PFSK-1 (cell line): ENCODE data around the gene OR51Q1. TPM values are rescaled to one million over a fixed set of nuclear protein-coding genes. Genes with fewer than 3 reads are reported as not detected.

Experiments
- FOXP2 ChIP-seq: optimal IDR thresholded peaks from 2 replicates; pipeline ENCODE3; 2011; ENCODE audit warnings: borderline replicate concordance, control low read depth, inconsistent platforms; ENCODE audit not compliant: insufficient read depth; ENCODE audit errors: extremely low read length, extremely low read depth
- POLR2AphosphoS5 ChIP-seq: IDR thresholded peaks from 2 replicates; pipeline ENCODE4 v1.6.1; 2012; ENCODE audit warnings: low read depth, mild to moderate bottlenecking, control low read depth, low read length, moderate library complexity
- REST ChIP-seq, 2 experiments: IDR thresholded peaks; 2 replicates each; pipeline versions ENCODE4 v1.6.1 to v1.8.0; 2011 to 2012; ENCODE audit warnings: low read depth in 2 of 2, low read length in 2 of 2, control low read depth in 1 of 2, inconsistent platforms in 1 of 2, mild to moderate bottlenecking in 1 of 2, moderate library complexity in 1 of 2; ENCODE audit not compliant: insufficient read depth in 1 of 2
- SIN3A ChIP-seq: IDR thresholded peaks from 2 replicates; pipeline ENCODE4 v1.6.1; 2012; ENCODE audit warnings: mild to moderate bottlenecking, low read length, moderate library complexity, borderline replicate concordance; ENCODE audit not compliant: insufficient read depth
- TAF1 ChIP-seq: IDR thresholded peaks from 2 replicates; pipeline ENCODE4 v1.6.1; 2012; ENCODE audit warnings: low read length, control low read depth, borderline replicate concordance; ENCODE audit not compliant: insufficient read depth
- polyA plus RNA-seq: library from polyadenylated mRNA; unstranded; fragments of >200 nt; gene quantifications from one replicate; pipeline ENCODE4 v1.2.1, GENCODE V29; 2012; ENCODE audit warnings: low read depth, missing spikeins; ENCODE audit not compliant: insufficient read length

Gene OR51Q1
- polyA plus RNA-seq: not detected

GRCh38 chr11:5421811-5422210 is at the start of gene OR51Q1:
Gene OR51Q1 (plus strand): TSS chr11:5422111. CDS start chr11:5422201, 90 bp downstream.
- TF ChIP-seq TAF1: no peak
- TF ChIP-seq FOXP2: no peak
- TF ChIP-seq REST (IDR thresholded peaks at IDR 0.05; ENCODE audit: insufficient read depth in 1 of 2, low read depth in 2 of 2, low read length in 2 of 2): no peak
- no peak for TF ChIP-seq POLR2AphosphoS5
- TF ChIP-seq SIN3A: no peak

- TF ChIP-seq SIN3A: no peak
- TF ChIP-seq REST (IDR thresholded peaks at IDR 0.05; ENCODE audit: insufficient read depth in 1 of 2, low read depth in 2 of 2, low read length in 2 of 2): no peak
- TF ChIP-seq FOXP2: no peak
- no peak for TF ChIP-seq POLR2AphosphoS5
- TF ChIP-seq TAF1: no peak
Observed at GRCh38 chr11:5380740-5381342, 41.1 kb upstream of the OR51Q1 start.

- TF ChIP-seq REST (IDR thresholded peaks at IDR 0.05; ENCODE audit: insufficient read depth in 1 of 2, low read depth in 2 of 2, low read length in 2 of 2): no peak
- no peak for TF ChIP-seq FOXP2
- no peak for TF ChIP-seq SIN3A
- no peak for TF ChIP-seq TAF1
- TF ChIP-seq POLR2AphosphoS5: no peak
Observed at GRCh38 chr11:5383576-5383975, 38.3 kb upstream of the OR51Q1 start, which contains the start of gene OR51M1. Gene OR51M1 (plus strand): TSS chr11:5383812. CDS start chr11:5389399, 5,587 bp downstream.

- no peak for TF ChIP-seq FOXP2
- TF ChIP-seq POLR2AphosphoS5: no peak
- TF ChIP-seq REST (IDR thresholded peaks at IDR 0.05; ENCODE audit: insufficient read depth in 1 of 2, low read depth in 2 of 2, low read length in 2 of 2): no peak
Observed at GRCh38 chr11:5384335-5384734, 37.6 kb upstream of the OR51Q1 start.

- TF ChIP-seq POLR2AphosphoS5 (no peak), FOXP2 (no peak), SIN3A (no peak), REST (IDR thresholded peaks at IDR 0.05; ENCODE audit: insufficient read depth in 1 of 2, low read depth in 2 of 2, low read length in 2 of 2) (no peak), TAF1 (no peak)
Observed at GRCh38 chr11:5390210-5390609, 31.7 kb upstream of the OR51Q1 start.
